Testis (tissue), 3 donors: Measurements from ENCODE around the gene FLAD1. TPM values are rescaled to one million over a fixed set of nuclear protein-coding genes. Genes with fewer than 3 reads are reported as not detected.

Experiments
- DNase-seq: peaks from one replicate; pipeline ENCODE4 v3.0.0-alpha.2; 2019
- H3K27ac ChIP-seq, 2 donors: fragments of 200-600 bp; sonication (generic); one replicate each; pipeline ENCODE4 v1.5.1; 2019
- H3K27me3 ChIP-seq: fragments of 200-600 bp; sonication (generic); one replicate; pipeline ENCODE4 v1.5.1; 2019
- H3K36me3 ChIP-seq: fragments of 200-600 bp; sonication (generic); one replicate; pipeline ENCODE4 v1.5.1; 2017; ENCODE audit warnings: low read depth; ENCODE audit errors: missing control alignments
- H3K4me1 ChIP-seq: fragments of 200-600 bp; sonication (generic); one replicate; pipeline ENCODE4 v1.5.1; 2019
- H3K4me3 ChIP-seq, 2 donors: fragments of 200-600 bp; sonication (generic); one replicate each; pipeline ENCODE4 v1.5.1; 2017 to 2019
- H3K9me3 ChIP-seq: fragments of 200-600 bp; sonication (generic); one replicate; pipeline ENCODE4 v1.5.1; 2017
- POLR2A ChIP-seq: fragments of 450-650 bp; IDR thresholded peaks from one replicate; pipeline ENCODE4 v1.6.1; 2017; ENCODE audit warnings: antibody characterized with exemption, mild to moderate bottlenecking, moderate library complexity
- WGBS, 2 donors: methylation state at CpG; one replicate each; pipeline ENCODE4 v1.1.5; 2018; 5-methylcytosine and 5-hydroxymethylcytosine counted together
- intact Hi-C: fragments of 100-400 bp; cut with DNase I; formaldehyde crosslinking; loops from one replicate; pipeline ENCODE4 v1.15.1; 2023; ENCODE audit warnings: low total_unique reads
- polyA plus RNA-seq: library from polyadenylated mRNA; stranded (reverse); fragments of 350-450 nt; fragmentation: Illumina TruSeq; extraction: RNeasy Lipid Tissue Mini Kit (QIAGEN cat#74804); gene quantifications from one replicate; pipeline ENCODE4 v1.2.3, GENCODE V29; 2014; ENCODE audit warnings: low read depth, low replicate concordance; ENCODE audit not compliant: insufficient read depth
- total RNA-seq, 2 donors: library from RNA; depleted of rRNA; stranded (reverse); fragments of >200 nt; gene quantifications; one replicate each; pipeline ENCODE4 v1.2.3, GENCODE V29; 2016
- TF ChIP-seq, protein P1 (sequence below), 3 experiments: fragments of 450-650 bp in 2 of 3; fragments of 200-600 bp in 1 of 3; sonication (generic) in 1 of 3; IDR thresholded peaks; one replicate each; pipeline ENCODE4 v1.5.1; 2016 to 2019; ENCODE audit warnings: antibody characterized with exemption in 3 of 3, mild to moderate bottlenecking in 2 of 3, moderate library complexity in 1 of 3

FLAD1 gene
- total and polyA plus RNA-seq, 3 donors from 2014 or later: 26.5 to 46.5 (median 35.0) TPM

- 1 to 3% methylated on average over 20 to 25 of the region's 25 CpGs for WGBS, 2 donors
- TF ChIP-seq POLR2A: no peak
- TF ChIP-seq, protein P1, sequence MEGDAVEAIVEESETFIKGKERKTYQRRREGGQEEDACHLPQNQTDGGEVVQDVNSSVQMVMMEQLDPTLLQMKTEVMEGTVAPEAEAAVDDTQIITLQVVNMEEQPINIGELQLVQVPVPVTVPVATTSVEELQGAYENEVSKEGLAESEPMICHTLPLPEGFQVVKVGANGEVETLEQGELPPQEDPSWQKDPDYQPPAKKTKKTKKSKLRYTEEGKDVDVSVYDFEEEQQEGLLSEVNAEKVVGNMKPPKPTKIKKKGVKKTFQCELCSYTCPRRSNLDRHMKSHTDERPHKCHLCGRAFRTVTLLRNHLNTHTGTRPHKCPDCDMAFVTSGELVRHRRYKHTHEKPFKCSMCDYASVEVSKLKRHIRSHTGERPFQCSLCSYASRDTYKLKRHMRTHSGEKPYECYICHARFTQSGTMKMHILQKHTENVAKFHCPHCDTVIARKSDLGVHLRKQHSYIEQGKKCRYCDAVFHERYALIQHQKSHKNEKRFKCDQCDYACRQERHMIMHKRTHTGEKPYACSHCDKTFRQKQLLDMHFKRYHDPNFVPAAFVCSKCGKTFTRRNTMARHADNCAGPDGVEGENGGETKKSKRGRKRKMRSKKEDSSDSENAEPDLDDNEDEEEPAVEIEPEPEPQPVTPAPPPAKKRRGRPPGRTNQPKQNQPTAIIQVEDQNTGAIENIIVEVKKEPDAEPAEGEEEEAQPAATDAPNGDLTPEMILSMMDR (IDR thresholded peaks at IDR 0.05): no peak
- Histone ChIP-seq H3K36me3 (no peaks in the 10 kb centered on the region), H3K27me3 (no peaks in the 10 kb centered on the region), H3K9me3 (no peaks in the 10 kb centered on the region), H3K4me1 (peaks cover 15% of the 10 kb centered on the region), H3K27ac (peak overlapping the region; percentile 94 to 99), H3K4me3 (peak overlapping the region; percentile 72 to 93)
- DNase-seq: peak; percentile 54
- intact Hi-C loops: no loop called here
Measured at GRCh38 chr1:154962156-154962749, 20.9 kb upstream of the FLAD1 start.

GRCh38 chr1:154962795-154963330 is 20.3 kb upstream of the FLAD1 start:
- Histone ChIP-seq H3K4me3 (peak overlapping the region in 1 of 2 donors; percentile 93), H3K36me3 (no peaks in the 10 kb centered on the region), H3K27ac (peak overlapping the region in 1 of 2 donors; percentile 99), H3K4me1 (peaks cover 15% of the 10 kb centered on the region), H3K9me3 (no peaks in the 10 kb centered on the region), H3K27me3 (no peaks in the 10 kb centered on the region)
- DNase-seq: no peak
- intact Hi-C loops: no loop called here
- TF ChIP-seq POLR2A: no peak
- TF ChIP-seq, protein P1 (IDR thresholded peaks at IDR 0.05): no peak
- 44 to 58% methylated on average over 6 of the region's 6 CpGs for WGBS, 2 donors

DNA sequence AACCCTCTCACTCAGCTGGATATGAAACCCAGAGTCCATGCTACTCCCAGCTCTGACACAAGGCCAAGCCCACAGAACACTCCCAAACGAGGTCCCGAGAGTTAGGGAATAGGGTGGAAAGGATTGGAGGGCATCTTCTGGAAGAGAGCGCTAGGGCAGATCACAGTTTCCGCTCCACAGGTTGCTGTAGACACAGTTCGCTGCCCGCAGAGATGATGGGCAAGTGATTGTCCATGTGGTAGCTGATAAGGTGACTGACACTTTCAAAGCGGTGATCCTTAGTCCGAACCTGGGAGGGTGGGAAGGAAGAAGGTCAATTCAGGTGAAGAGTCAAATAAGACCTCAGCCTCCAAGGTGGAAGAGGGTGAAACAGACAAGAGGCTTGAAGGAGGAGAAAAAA is 19.5 kb upstream of the FLAD1 start:
- Histone ChIP-seq H3K9me3 (no peaks in the 10 kb centered on the region), H3K27ac (no peak overlapping the region), H3K27me3 (no peaks in the 10 kb centered on the region), H3K4me1 (peaks cover 15% of the 10 kb centered on the region), H3K36me3 (no peaks in the 10 kb centered on the region), H3K4me3 (no peak overlapping the region)
- no peak for DNase-seq
- WGBS, 2 donors: 73 to 75% methylated on average over 8 of the region's 8 CpGs
- intact Hi-C loops: no loop called here
- TF ChIP-seq, protein P1 (IDR thresholded peaks at IDR 0.05): no peak
- TF ChIP-seq POLR2A: no peak

DNA sequence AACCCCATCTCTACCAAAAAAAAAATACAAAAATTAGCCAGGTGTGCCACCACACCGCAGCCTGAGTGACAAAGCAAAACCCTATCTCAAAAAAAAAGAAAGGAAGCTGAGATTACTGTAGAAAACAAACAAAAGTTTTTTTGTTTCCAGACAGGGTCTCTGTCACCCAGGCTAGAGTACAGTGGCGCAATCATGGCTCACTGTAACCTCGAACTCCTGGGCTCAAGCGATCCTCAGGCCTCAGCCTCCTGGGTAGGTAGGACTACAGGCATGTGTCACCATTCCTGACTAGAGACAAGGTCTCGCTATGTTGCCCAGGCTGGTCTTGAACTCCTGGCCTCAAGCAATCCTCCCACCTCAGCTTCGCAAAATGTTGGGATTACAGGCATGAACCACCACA is 18.8 kb upstream of the FLAD1 start:
- no peak for TF ChIP-seq POLR2A
- TF ChIP-seq, protein P1 (IDR thresholded peaks at IDR 0.05): no peak
- no peaks in the 10 kb centered on the region for H3K9me3 ChIP-seq
- H3K27ac ChIP-seq: no peak overlapping the region
- no peak for DNase-seq
- WGBS, 2 donors: 79 to 82% methylated on average over 6 of the region's 6 CpGs
- H3K36me3 ChIP-seq: no peaks in the 10 kb centered on the region
- no peak overlapping the region for H3K4me3 ChIP-seq
- intact Hi-C loops: no loop called here
- peaks cover 19% of the 10 kb centered on the region for H3K4me1 ChIP-seq
- H3K27me3 ChIP-seq: no peaks in the 10 kb centered on the region

DNA sequence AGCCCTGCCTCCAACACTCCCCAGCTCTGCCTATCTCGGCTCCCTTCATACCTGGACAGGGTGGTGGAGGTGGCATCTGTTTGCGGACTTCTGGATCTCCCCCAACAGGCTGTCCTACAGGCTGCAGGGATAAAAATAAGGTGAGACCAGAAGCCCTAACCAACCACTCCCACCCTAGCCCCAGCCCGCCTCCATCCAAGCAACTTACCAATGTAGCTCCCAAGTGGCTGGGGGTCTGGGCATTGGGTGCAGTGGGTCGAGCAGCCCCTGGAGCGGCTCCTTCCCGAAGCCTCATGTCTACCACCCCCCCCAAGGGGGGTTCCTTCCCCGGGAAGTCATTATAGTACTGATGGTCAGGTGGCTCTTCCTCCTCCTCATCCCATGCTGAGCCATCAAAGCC is 17.0 kb upstream of the FLAD1 start:
- intact Hi-C loops: no loop called here
- DNase-seq: no peak
- Histone ChIP-seq H3K4me1 (peaks cover 26% of the 10 kb centered on the region), H3K36me3 (no peaks in the 10 kb centered on the region), H3K27me3 (no peaks in the 10 kb centered on the region), H3K9me3 (no peaks in the 10 kb centered on the region), H3K4me3 (no peak overlapping the region), H3K27ac (no peak overlapping the region)
- 83 to 84% methylated on average over 4 to 7 of the region's 7 CpGs for WGBS, 2 donors
- TF ChIP-seq, protein P1 (IDR thresholded peaks at IDR 0.05): no peak
- no peak for TF ChIP-seq POLR2A
